Ovary (tissue), 9 donors: Measurements from ENCODE around the gene AUTS2. TPM values are rescaled to one million over a fixed set of nuclear protein-coding genes. Genes with fewer than 3 reads are reported as not detected.

ENCODE experiments used
- DNase-seq, 5 donors: peaks; one replicate each; pipeline ENCODE4 v3.0.0-alpha.2; 2019 to 2020
- H3K27ac ChIP-seq, 2 donors: fragments of 200-600 bp; one replicate each; pipeline versions ENCODE4 v1.5.1 to v1.8.0; 2019 to 2022
- H3K27me3 ChIP-seq: fragments of 200-600 bp; one replicate; pipeline ENCODE4 v1.8.0; 2022
- H3K36me3 ChIP-seq: fragments of 200-600 bp; sonication (generic); one replicate; pipeline ENCODE4 v1.5.1; 2019
- H3K4me1 ChIP-seq: one replicate; pipeline ENCODE4 v1.8.1; 2013; ENCODE audit warnings: mild to moderate bottlenecking, moderate library complexity; ENCODE audit not compliant: insufficient read depth
- H3K4me3 ChIP-seq: fragments of 200-600 bp; sonication (generic); one replicate; pipeline ENCODE4 v1.5.1; 2017
- H3K9me3 ChIP-seq, 2 donors: fragments of 200-600 bp in 1 of 2; sonication (generic) in 1 of 2; one replicate each; pipeline versions ENCODE4 v1.5.1 to v1.8.1; 2013 to 2019; ENCODE audit warnings: mild to moderate bottlenecking in 1 of 2, moderate library complexity in 1 of 2
- EP300 ChIP-seq: sonication (generic); formaldehyde crosslinking; IDR thresholded peaks from one replicate; pipeline ENCODE4 v1.6.1; 2017; ENCODE audit warnings: antibody characterized with exemption
- POLR2A ChIP-seq: fragments of 450-650 bp; IDR thresholded peaks from one replicate; pipeline ENCODE4 v1.6.1; 2017; ENCODE audit warnings: antibody characterized with exemption, mild to moderate bottlenecking, moderate library complexity
- WGBS, 3 donors: extraction: QIAGEN DNeasy Blood & Tissue Kit in 1 of 3; methylation state at CpG; one replicate each; pipeline versions ENCODE4 v1.1.5 to v1.1.7; 2013 to 2017; 5-methylcytosine and 5-hydroxymethylcytosine counted together
- intact Hi-C, 4 donors: fragments of 100-400 bp; cut with DNase I; formaldehyde crosslinking; loops; one replicate each; pipeline versions ENCODE4 v1.11.0 to v1.15.1; 2022 to 2023
- polyA plus RNA-seq, 2 donors: library from polyadenylated mRNA; stranded (reverse); fragments of 200-250 nt in 1 of 2; fragments of 350-450 nt in 1 of 2; fragmentation: Illumina TruSeq in 1 of 2; extraction: RNeasy Lipid Tissue Mini Kit (QIAGEN cat#74804) in 1 of 2; gene quantifications; one replicate each; pipeline ENCODE4 v1.2.3, GENCODE V29; 2013 to 2014
- total RNA-seq, 7 donors: library from RNA; depleted of rRNA in 2 of 7; stranded (reverse); fragments of >200 nt in 2 of 7; fragmentation: NEBNext Ultra II Directional in 3 of 7; extraction: Animal tissue kit (Norgen Biotek cat#: 25700) in 3 of 7; gene quantifications; one replicate each; pipeline versions ENCODE4 v1.1.0 to v1.2.4, GENCODE V29; 2016 to 2023
- TF ChIP-seq, protein P1 (sequence below), 3 donors: fragments of 450-650 bp in 2 of 3; fragments of 200-600 bp in 1 of 3; IDR thresholded peaks; one replicate each; pipeline versions ENCODE4 v1.5.1 to v1.8.0; 2016 to 2022; ENCODE audit warnings: antibody characterized with exemption in 3 of 3, mild to moderate bottlenecking in 1 of 3
- donor health status: DM: no; HTN: no; CAD: no; lungs with moderate emphysema.
- donor health status: DM: no; HTN: no; CAD: no.
- donor health status: Bipolar disorder and iron deficiency.
- donor health status: DM: yes; HTN: yes; CAD: no.
- donor health status: DM: no; HTN: no; CAD: no.
- donor health status: DM: yes; HTN: yes; CAD: no.

The AUTS2 gene
- total and polyA plus RNA-seq, 9 donors, result 18.3 to 60.9 (median 44.9) TPM

DNA sequence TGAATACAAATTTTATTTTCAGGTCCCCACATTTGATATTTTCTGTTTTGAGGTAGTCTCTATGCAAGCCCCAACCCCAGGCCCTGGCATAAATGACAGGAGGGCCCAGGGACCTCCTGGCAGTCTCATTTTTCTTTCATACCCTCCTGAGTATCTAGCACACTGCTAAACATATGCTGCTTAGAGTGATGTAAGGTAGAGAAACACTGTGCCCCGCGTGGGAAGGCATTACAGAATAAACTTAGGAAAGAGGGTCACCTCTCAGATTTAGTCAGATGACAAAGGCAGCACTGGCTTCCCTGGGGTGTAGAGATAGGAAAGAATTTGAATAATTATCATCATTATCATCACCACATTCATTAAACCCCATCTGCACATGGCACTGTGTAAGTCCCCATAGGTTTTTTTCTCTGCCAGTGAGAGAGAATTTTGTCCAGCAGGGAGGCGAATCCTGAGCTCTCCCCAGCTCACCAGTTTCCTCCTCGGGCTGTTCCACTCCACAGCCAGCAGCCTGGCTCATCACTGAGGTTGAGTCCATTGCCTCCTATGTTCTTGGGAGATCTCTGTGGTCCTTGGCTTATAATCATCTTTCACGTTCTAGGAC, 1026.3 kb downstream of the AUTS2 start:
- Histone ChIP-seq H3K36me3 (no peaks in the 10 kb centered on the region), H3K27ac (no peak overlapping the region), H3K4me1 (no peaks in the 10 kb centered on the region), H3K4me3 (no peak overlapping the region), H3K9me3 (no peaks in the 10 kb centered on the region), H3K27me3 (no peaks in the 10 kb centered on the region)
- DNase-seq, result no peak
- TF ChIP-seq EP300 (no peak), POLR2A (no peak)
- TF ChIP-seq, protein P1, sequence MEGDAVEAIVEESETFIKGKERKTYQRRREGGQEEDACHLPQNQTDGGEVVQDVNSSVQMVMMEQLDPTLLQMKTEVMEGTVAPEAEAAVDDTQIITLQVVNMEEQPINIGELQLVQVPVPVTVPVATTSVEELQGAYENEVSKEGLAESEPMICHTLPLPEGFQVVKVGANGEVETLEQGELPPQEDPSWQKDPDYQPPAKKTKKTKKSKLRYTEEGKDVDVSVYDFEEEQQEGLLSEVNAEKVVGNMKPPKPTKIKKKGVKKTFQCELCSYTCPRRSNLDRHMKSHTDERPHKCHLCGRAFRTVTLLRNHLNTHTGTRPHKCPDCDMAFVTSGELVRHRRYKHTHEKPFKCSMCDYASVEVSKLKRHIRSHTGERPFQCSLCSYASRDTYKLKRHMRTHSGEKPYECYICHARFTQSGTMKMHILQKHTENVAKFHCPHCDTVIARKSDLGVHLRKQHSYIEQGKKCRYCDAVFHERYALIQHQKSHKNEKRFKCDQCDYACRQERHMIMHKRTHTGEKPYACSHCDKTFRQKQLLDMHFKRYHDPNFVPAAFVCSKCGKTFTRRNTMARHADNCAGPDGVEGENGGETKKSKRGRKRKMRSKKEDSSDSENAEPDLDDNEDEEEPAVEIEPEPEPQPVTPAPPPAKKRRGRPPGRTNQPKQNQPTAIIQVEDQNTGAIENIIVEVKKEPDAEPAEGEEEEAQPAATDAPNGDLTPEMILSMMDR (IDR thresholded peaks at IDR 0.05), result no peak
- 91 to 97% (median 94%) methylated on average over 5 of the region's 5 CpGs for WGBS, 3 donors
- intact Hi-C loops, result no loop called here

DNA sequence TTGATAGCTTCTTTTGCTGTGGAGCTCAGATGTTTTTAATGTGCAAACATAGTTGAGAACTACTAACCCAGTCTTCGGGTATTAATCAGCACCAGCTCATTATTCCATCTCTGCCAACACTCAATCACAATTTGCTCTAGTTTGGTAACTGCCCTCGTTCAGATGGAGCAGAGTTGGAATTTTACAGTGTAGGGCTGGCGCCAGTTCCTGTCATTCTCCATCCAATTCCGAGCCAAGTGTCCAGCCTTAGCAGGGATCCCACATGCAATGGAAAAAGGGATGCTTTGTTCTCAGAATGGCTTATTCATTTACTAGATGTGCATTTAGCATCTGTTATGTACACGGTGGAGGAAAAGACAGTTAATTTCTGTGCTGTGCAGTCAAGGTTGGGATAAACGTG, 1029.2 kb downstream of the AUTS2 start:
- intact Hi-C loops, result no loop called here
- no peaks in the 10 kb centered on the region for H3K27me3 ChIP-seq
- TF ChIP-seq, protein P1 (IDR thresholded peaks at IDR 0.05), result no peak
- TF ChIP-seq EP300 (no peak), POLR2A (no peak)
- H3K4me1 ChIP-seq, result no peaks in the 10 kb centered on the region
- 89 to 92% (median 90%) methylated on average over 6 of the region's 6 CpGs for WGBS, 3 donors
- no peak overlapping the region for H3K4me3 ChIP-seq
- no peak overlapping the region for H3K27ac ChIP-seq
- no peak for DNase-seq
- H3K9me3 ChIP-seq, result no peaks in the 10 kb centered on the region
- no peaks in the 10 kb centered on the region for H3K36me3 ChIP-seq

GRCh38 chr7:70630440-70630817, 1032.2 kb downstream of the AUTS2 start:
- intact Hi-C loops, result no loop called here
- no peaks in the 10 kb centered on the region for H3K36me3 ChIP-seq
- no peaks in the 10 kb centered on the region for H3K9me3 ChIP-seq
- no peaks in the 10 kb centered on the region for H3K4me1 ChIP-seq
- no peak overlapping the region for H3K4me3 ChIP-seq
- H3K27ac ChIP-seq, result no peak overlapping the region
- 59 to 65% (median 64%) methylated on average over 7 of the region's 7 CpGs for WGBS, 3 donors
- DNase-seq, result no peak
- no peaks in the 10 kb centered on the region for H3K27me3 ChIP-seq
- TF ChIP-seq, protein P1 (IDR thresholded peaks at IDR 0.05), result no peak
- TF ChIP-seq POLR2A (no peak), EP300 (no peak)

DNA sequence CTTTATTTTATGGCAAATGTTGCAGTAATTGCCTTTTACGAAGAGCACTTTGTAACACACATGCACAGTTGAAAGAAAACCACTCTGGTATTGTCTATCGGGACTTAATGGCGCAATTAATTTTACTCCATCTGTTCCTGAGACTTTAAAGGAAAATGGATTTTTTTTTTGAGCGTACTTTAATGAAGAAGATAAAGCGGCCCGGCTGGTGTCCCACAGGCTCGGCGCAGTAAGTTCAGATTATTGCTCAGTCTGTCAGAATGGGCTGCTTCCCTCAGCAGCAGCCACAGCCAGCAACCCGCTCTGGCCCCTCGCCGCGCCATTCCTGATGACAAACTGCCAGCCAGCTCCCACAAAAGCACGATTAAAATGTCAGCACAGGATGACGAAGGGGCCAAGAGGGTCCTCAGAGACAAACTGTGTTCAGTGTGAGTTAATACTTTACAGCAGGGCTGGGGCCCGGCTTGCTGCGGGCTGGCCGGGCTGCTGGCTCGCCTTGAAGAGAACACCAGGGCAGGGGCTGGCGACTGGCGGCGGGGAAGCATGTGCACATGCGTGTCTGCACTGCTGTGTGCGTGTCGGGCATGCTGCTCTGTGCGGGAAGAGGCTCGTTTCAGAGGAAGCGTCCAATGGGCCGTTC, 1032.7 kb downstream of the AUTS2 start:
- Histone ChIP-seq H3K4me1 (no peaks in the 10 kb centered on the region), H3K27ac (peak overlapping the region in 1 of 2 donors; percentile 9), H3K4me3 (no peak overlapping the region), H3K36me3 (no peaks in the 10 kb centered on the region), H3K9me3 (no peaks in the 10 kb centered on the region), H3K27me3 (no peaks in the 10 kb centered on the region)
- 14 to 26% (median 23%) methylated on average over 28 of the region's 28 CpGs for WGBS, 3 donors
- TF ChIP-seq POLR2A (no peak), EP300 (no peak)
- TF ChIP-seq, protein P1 (IDR thresholded peaks at IDR 0.05), result no peak
- intact Hi-C loops, result no loop called here
- peak; percentile 20 to 54 (median 31) for DNase-seq
